ENCODE results near the gene ADISSP. TPM values are rescaled to one million over a fixed set of nuclear protein-coding genes. Genes with fewer than 3 reads are reported as not detected.

The ADISSP gene
- total and polyA plus RNA-seq, 2 experiments from 2014 or later, result 24.1 to 38.5 TPM

DNA sequence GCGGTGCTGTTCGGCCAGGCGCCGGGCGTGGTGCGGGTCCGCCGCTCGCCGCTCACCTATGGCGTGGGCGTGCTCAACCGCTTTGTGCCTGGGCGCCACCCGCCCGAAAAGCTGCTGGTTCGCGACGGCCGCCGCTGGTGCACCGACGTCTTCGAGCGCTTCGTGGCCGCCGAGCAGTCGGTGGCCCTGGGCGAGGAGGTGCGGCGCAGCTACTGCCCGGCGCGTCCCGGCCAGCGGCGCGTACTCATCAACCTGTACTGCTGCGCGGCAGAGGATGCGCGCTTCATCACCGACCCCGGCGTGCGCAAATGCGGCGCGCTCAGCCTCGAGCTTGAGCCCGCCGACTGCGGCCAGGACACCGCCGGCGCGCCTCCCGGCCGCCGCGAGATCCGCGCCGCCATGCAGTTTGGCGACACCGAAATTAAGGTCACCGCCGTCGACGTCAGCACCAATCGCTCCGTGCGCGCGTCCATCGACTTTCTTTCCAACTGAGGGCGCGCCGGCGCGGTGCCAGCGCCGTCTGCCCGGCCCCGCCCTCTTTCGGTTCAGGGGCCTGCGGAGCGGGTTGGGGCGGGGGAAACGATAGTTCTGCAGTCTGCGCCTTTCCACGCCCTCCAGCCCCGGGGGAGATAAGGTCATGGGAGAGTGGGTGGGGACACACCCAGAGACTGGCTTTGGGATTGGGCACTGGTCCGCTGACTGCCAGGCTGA is 15.7 kb downstream of the ADISSP start:
- Histone ChIP-seq H3K4me1 (ENCODE audit: low read depth) (no peaks in the 10 kb centered on the region), H3K4me3 (peak overlapping the region; percentile 24), H3K36me3 (no peaks in the 10 kb centered on the region), H3K27ac (no peak overlapping the region), H3K9me3 (ENCODE audit: low read depth) (no peaks in the 10 kb centered on the region), H3K27me3 (peaks cover 53% of the 10 kb centered on the region)
- peak in 1 of 2 donors; percentile 58 for DNase-seq (ENCODE audit: low read depth in 1 of 2, low spot score in 1 of 2)
- TF ChIP-seq, protein P1, sequence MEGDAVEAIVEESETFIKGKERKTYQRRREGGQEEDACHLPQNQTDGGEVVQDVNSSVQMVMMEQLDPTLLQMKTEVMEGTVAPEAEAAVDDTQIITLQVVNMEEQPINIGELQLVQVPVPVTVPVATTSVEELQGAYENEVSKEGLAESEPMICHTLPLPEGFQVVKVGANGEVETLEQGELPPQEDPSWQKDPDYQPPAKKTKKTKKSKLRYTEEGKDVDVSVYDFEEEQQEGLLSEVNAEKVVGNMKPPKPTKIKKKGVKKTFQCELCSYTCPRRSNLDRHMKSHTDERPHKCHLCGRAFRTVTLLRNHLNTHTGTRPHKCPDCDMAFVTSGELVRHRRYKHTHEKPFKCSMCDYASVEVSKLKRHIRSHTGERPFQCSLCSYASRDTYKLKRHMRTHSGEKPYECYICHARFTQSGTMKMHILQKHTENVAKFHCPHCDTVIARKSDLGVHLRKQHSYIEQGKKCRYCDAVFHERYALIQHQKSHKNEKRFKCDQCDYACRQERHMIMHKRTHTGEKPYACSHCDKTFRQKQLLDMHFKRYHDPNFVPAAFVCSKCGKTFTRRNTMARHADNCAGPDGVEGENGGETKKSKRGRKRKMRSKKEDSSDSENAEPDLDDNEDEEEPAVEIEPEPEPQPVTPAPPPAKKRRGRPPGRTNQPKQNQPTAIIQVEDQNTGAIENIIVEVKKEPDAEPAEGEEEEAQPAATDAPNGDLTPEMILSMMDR (IDR thresholded peaks at IDR 0.05; ENCODE audit: low read depth, low read length), result no peak

DNA sequence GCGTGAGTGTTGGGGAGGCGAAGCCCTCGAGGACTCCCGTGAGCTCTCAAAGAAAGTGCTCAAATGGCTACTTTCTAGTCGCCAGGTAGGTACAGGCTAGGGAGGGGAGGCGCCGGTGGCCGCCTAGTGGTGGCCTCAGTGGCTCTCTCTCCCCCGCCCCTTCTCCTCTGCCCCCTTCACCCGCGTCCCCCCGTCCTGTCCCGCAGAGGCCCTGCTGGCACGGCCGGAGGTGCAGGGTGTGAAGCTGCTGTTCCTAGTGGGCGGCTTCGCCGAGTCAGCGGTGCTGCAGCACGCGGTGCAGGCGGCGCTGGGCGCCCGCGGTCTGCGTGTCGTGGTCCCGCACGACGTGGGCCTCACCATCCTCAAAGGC is 16.3 kb downstream of the ADISSP start:
- H3K4me3 ChIP-seq, result peak overlapping the region; percentile 24

DNA sequence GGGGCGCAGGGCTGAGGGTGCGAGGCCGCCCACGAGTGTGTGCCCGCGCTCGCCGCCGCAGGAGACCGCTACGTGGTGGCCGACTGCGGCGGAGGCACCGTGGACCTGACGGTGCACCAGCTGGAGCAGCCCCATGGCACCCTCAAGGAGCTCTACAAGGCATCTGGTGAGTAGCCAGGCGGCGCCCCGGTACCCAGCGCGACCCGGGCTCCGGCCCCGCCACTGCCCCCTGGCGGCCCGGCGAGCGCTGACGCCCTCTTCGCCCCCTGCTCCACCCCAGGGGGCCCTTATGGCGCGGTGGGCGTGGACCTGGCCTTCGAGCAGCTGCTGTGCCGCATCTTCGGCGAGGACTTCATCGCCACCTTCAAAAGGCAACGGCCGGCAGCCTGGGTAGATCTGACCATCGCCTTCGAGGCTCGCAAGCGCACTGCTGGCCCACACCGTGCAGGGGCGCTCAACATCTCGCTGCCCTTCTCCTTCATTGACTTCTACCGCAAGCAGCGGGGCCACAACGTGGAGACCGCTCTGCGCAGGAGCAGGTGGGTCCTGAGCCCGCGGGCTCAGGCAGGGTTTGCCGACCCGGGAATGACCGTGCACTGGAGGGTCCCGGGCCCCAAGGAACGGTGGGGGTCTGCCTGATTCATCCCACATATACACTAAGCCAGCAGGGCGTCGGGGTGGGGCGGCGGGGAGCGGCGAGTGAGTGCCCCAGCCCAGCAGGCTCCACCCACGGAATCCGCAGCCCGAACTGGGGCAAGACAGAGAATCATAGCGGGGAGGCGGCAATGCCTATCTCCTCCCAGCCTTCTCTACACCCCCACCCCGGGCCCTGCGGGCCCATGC is 17.6 kb downstream of the ADISSP start:
- TF ChIP-seq, protein P1 (IDR thresholded peaks at IDR 0.05; ENCODE audit: low read depth, low read length), result peak; percentile 53
- peak in 1 of 2 donors; percentile 63 for DNase-seq (ENCODE audit: low read depth in 1 of 2, low spot score in 1 of 2)
- Histone ChIP-seq H3K27ac (no peak overlapping the region), H3K27me3 (peaks cover 65% of the 10 kb centered on the region), H3K9me3 (ENCODE audit: low read depth) (no peaks in the 10 kb centered on the region), H3K4me1 (ENCODE audit: low read depth) (no peaks in the 10 kb centered on the region), H3K36me3 (no peaks in the 10 kb centered on the region), H3K4me3 (peak overlapping the region; percentile 15)

More for the DNA sequence above, 16.3 kb downstream of the ADISSP start:
- DNase-seq (ENCODE audit: low read depth in 1 of 2, low spot score in 1 of 2), result no peak
- TF ChIP-seq, protein P1 (IDR thresholded peaks at IDR 0.05; ENCODE audit: low read depth, low read length), result no peak
- H3K9me3 ChIP-seq (ENCODE audit: low read depth), result no peaks in the 10 kb centered on the region
- no peak overlapping the region for H3K27ac ChIP-seq
- no peaks in the 10 kb centered on the region for H3K36me3 ChIP-seq
- peaks cover 53% of the 10 kb centered on the region for H3K27me3 ChIP-seq
- no peaks in the 10 kb centered on the region for H3K4me1 ChIP-seq (ENCODE audit: low read depth)

DNA sequence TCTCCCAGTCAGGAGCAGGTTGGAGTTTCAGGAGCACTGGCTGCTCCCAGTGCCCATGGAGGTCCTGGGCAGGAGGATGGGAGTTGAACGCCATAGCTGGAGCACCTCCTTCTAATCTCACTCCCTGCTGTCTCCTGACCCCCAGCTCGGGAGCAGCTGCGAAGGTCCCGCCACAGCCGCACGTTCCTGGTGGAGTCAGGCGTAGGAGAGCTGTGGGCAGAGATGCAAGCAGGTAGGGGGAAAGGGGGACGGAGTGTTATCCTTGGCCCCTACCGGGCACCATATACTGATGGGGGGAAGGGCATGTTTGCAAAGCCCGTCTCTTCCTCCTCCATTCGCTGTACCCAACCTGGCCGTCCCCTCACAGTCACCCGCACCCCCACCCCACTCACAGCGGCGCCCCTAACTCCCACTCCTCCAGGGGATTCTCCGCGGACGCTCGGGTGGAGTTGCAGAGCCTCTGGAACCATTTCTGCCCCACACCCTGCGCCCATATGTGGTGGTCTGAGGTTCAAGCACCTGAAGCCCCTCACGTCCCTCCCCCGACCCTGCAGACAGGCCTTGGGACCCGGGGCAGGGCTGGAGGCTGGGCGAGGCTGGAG is 18.4 kb downstream of the ADISSP start:
- no peaks in the 10 kb centered on the region for H3K36me3 ChIP-seq
- TF ChIP-seq, protein P1 (IDR thresholded peaks at IDR 0.05; ENCODE audit: low read depth, low read length), result no peak
- peak overlapping the region; percentile 15 for H3K4me3 ChIP-seq
- DNase-seq (ENCODE audit: low read depth in 1 of 2, low spot score in 1 of 2), result no peak
- H3K9me3 ChIP-seq (ENCODE audit: low read depth), result no peaks in the 10 kb centered on the region
- peaks cover 71% of the 10 kb centered on the region for H3K27me3 ChIP-seq
- H3K4me1 ChIP-seq (ENCODE audit: low read depth), result no peaks in the 10 kb centered on the region
- no peak overlapping the region for H3K27ac ChIP-seq

DNA sequence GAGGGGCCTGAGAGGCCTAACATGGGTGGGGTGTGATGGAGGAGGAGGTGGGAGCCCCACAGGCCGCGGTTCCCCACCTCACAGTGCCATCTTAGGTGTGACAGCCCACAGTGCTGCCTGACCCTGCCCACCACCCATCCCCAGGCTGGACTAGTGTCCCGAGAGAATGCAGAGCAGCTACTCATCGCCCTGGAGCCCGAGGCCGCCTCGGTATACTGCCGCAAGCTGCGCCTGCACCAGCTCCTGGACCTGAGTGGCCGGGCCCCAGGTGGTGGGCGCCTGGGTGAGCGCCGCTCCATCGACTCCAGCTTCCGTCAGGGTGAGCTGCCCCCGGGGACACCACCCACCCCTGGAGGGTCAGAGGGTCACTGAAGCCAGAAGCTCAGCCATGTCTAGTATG is 19.5 kb downstream of the ADISSP start:
- Histone ChIP-seq H3K27me3 (peaks cover 72% of the 10 kb centered on the region), H3K4me1 (ENCODE audit: low read depth) (no peaks in the 10 kb centered on the region), H3K36me3 (no peaks in the 10 kb centered on the region), H3K4me3 (no peak overlapping the region), H3K27ac (no peak overlapping the region), H3K9me3 (ENCODE audit: low read depth) (no peaks in the 10 kb centered on the region)
- DNase-seq (ENCODE audit: low read depth in 1 of 2, low spot score in 1 of 2), result no peak
- TF ChIP-seq, protein P1 (IDR thresholded peaks at IDR 0.05; ENCODE audit: low read depth, low read length), result no peak

Measured in cardiac muscle cell (in vitro differentiated cells and primary cell).